ENCODE measurements around the gene PAK1.

Gene PAK1

DNA sequence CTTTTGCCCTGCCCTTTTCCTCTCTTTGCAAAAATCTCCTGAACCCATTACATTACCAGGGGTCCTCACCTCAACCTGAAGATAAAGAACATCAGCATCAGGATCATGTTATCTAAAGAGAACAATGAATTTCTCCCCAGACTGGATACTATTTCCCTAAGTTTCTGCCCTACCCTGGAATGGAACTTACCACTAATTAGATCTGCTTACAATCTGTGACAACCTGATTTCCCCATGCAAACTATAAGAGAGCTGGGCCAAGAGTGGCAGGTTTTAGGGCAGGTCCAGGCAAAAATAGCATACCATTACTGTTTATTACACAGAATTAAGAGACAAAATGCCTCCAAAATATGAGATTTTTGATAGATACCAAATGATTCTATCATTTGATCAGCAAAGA is 114.4 kb downstream of the PAK1 start:
- no peak for DNase-seq

DNA sequence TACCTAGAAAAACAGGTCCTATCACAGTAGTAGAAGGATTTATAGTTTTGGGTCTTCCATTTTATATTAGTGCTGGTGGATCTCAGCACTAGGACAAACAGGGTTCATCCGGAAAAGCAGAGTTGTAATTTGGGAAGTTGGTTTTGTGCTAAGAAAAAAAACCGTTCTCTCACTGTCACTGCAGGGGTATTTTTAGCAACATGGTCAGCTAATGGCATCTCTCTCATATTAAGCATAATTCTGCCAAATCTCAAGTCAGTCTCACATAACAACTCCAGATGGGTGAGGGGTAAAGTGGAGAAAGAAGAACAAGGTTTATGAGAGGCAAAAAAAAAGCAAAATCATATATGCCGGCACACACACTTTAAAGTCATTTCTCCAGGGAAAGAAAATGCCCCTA is 120.8 kb downstream of the PAK1 start:
- no peak for DNase-seq

- DNase-seq = no peak
Measured at GRCh38 chr11:77351281-77351886, 122.5 kb downstream of the PAK1 start.

- no peak for DNase-seq
Measured at GRCh38 chr11:77347948-77348347, 125.9 kb downstream of the PAK1 start.

DNA sequence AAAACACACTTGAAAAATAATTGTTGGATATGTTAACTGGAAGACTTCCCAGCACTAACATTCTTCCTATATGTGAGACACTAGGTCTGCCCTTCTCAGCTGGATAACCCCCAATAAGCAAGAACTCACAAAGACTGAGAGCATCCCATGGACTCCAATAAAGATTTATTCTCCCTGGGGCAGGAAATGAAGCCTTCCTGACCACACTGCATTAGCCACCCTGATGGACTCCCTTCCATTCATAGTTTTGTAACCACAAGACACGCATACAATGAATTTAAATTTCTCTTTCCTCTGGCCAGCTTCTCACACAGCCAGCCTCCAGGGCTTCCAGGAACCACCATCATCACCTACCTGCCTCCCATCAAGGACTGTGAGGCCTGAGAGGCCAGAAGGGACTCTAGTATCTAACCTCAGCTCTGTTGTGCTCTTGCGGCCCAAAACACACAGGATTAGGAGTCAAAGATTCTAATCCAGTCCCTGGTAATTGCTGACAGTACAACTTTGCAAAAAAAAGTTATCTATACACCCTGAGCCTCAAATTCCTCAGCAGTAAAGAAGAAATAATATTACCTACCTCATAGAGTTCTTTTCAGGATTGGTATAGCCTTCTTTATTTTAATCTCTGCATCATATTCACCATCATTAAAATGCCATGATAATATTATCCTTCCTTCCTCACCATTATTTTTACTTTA is 126.8 kb downstream of the PAK1 start:
- no peak for DNase-seq

- DNase-seq = no peak
Measured at GRCh38 chr11:77345621-77346020, 128.3 kb downstream of the PAK1 start.

- no peak for DNase-seq
Measured at GRCh38 chr11:77340501-77340900, 133.4 kb downstream of the PAK1 start.

DNA sequence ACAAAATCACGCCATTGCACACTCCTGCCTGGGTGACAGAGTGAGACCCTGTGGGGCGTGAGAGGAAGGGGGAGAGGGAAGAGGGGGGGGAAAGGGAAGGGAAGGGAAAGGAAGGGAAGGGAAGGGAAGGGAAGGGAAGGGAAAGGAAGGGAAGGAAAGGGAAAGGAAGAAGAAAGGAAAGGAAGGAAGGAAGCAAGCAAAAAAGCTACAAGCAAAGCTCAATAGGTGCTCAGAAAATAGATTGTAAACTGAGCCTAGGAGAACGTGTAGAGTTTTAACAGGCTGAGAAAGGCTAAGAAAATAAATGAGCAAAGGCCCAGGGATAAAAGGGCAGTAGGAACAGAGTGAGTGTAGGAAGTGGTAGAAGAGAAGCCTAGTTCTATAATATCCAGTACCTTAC is 141.6 kb downstream of the PAK1 start:
- no peak for DNase-seq

- no peak for DNase-seq
Measured at GRCh38 chr11:77325159-77325558, 148.7 kb downstream of the PAK1 start.

- DNase-seq = no peak
Measured at GRCh38 chr11:77324508-77324907, 149.4 kb downstream of the PAK1 start.

- DNase-seq = no peak
Measured at GRCh38 chr11:77322926-77323590, 150.8 kb downstream of the PAK1 start.

DNA sequence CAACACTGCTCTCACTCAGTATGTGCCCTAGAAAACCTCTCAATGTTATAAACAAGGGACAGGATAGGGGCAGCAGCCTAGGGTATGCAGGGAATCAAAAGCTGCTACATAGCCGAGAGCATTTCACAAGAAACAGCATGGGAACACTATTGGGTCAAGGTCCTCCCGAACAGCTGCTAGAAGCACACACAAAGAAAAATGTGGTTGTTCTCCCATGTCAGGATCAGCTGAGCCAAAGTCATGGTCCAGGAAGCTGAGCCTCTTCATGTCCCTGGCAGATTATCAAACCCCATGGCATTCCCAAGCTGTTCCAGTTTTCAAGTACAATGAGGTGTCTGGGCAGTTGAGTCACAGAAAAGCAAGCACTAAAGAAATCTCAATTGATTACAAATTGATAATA is 151.4 kb downstream of the PAK1 start:
- DNase-seq = no peak

DNA sequence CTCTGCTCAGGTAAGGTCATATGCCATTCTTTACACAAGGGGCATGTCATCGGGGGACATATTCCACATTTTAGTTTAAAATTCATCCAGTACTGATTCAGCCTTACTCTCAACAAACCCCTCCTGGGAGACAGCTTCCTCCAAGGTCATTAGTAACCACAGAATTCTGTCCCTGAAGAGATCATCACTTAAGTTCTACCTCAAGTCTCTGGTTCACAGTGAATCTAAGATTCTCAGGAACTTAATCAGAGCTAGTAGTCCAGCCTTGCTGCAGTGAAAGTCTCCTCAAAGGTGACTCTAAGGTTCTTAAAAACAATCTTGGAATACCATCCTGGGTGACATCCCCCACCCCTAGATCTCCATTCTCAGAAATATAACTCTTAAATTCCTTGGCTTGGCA is 153.5 kb downstream of the PAK1 start:
- no peak for DNase-seq

DNA sequence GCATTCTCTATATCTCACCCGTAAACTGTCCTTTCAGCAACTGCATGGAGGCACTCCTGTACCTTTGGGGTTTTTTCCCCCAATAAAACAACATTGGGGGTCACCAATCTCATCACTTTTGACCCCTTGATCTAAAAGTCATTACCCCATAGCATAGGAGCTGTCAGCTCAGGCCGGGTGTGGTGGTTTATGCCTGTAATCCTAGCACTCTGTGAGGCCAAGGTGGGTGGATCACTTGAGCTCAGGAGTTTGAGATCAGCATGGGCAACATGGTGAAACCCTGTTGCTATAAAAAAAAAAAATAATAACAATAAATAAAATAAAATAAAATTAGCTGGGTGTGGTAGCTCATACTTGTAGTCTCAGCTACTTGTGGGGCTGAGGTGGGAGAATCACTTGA is 155.3 kb downstream of the PAK1 start:
- DNase-seq = no peak

DNA sequence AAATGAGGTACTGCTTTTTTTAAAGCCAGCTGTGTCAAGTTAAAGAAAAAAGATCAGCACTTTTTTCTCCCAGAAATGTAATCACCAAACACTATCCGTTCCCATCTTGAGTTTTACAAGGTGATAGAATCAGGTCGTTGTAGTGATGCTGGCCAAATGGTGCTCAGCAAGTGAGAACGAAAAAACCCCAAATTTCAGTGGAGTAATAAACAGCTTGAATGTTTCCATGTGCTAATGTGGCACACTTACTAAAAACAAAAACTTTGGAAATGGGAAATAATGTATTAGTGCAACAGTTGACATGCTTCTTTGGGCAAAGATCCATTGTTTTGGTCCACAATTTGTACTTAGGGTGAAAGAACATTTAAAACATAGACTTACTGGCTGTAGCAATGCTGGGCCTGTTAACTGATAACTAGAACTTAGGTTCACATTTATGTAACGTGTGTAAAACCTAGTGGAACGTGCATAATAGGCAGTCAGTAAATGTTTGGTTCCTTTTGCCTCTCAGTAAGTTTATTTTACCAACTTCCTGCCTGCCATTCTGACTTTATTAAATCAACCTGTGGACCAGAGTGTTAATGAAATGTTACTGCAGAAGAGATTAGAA is 157.1 kb downstream of the PAK1 start:
- no peak for DNase-seq

GRCh38 chr11:77312107-77312506 is 161.8 kb downstream of the PAK1 start:
- no peak for DNase-seq

DNA sequence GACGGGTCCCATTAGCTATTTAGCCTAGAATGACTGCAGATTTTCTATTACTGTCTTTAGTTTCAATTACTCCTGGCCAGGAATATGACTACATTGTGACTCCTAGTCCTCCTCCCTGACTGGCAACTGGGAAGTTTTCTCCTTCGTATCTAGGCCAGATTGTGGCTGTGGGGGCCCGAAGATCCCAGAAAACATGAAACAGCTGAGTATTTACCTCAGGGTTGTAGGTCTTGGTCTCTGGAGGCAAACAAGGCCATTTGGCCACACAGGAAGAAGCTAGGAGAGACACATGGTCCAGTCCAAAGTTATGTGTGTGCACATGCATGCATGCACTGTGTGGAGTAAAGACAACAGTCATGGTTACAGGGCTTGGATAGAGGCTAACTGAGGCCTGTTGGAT is 162.2 kb downstream of the PAK1 start:
- DNase-seq = no peak

DNA sequence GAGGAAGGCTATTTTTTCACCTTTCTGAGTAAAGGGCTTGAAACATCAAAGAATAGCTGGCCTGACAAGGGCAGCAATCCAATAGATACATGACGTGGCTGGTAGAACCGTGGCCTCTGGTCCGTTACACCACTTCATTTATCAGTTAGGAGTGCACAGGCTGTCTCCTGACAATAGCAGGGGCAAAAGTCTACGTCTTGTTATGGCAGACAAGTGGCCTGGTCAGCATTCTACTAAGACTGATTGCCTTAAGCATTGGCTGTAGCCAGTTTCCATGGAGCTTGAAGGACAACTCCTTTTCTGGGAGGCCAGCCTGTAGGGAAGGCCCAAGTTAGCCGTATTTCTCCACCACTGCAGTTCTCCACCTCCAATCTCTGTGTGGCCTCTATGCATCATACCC is 163.2 kb downstream of the PAK1 start:
- no peak for DNase-seq

- no peak for DNase-seq
Measured at GRCh38 chr11:77309401-77310085, 164.4 kb downstream of the PAK1 start.

DNA sequence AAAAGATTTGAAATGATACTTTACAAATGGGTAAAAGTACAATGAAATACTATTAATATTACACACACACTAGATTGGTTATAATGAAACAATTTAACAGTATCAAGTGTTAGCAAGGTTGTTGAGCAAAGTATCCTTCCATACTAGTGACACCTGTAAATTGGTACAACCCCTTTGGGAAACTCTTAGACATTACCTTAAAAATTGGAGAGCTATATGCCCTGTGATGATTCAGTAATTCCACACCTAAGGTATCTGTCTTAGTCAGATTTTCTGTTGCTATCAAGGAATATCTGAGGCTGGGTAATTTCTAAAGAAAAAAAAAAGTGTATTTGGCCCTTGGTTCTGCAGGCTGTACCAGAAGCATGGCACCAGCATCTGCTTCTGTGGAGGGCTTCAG is 165.1 kb downstream of the PAK1 start:
- DNase-seq = no peak

GRCh38 chr11:77303328-77303727 is 170.6 kb downstream of the PAK1 start:
- DNase-seq = no peak

- DNase-seq = no peak
Measured at GRCh38 chr11:77302752-77303151, 171.1 kb downstream of the PAK1 start.

GRCh38 chr11:77301510-77301909 is 172.4 kb downstream of the PAK1 start, which contains the start of gene GDPD4:
Gene GDPD4 (minus strand): TSS chr11:77301686. CDS start chr11:77285137, 16,549 bp downstream.
- no peak for DNase-seq

Measured in NCI-H1694 (cell line).